ENCODE results near the gene ZFP91.

The ZFP91 gene

GRCh38 chr11:58652726-58653280 is 73.9 kb downstream of the ZFP91 start:
- no peak for TF ChIP-seq CTCF (conservative IDR thresholded peaks at IDR 0.05)
- no peak overlapping the region for H3K27ac ChIP-seq

- H3K27ac ChIP-seq, result no peak overlapping the region; the same call in 1 of the 2 replicates
- TF ChIP-seq CTCF (conservative IDR thresholded peaks at IDR 0.05), result peak; percentile 96
These were observed 75.4 kb downstream of the ZFP91 start for GRCh38 chr11:58654079-58654907.

GRCh38 chr11:58654908-58655296 is 76.0 kb downstream of the ZFP91 start:
- no peak for TF ChIP-seq CTCF (conservative IDR thresholded peaks at IDR 0.05)
- H3K27ac ChIP-seq, result no peak overlapping the region

GRCh38 chr11:58656348-58656747 is 77.5 kb downstream of the ZFP91 start:
- TF ChIP-seq CTCF (conservative IDR thresholded peaks at IDR 0.05), result no peak
- H3K27ac ChIP-seq, result no peak overlapping the region

- no peak overlapping the region for H3K27ac ChIP-seq
- TF ChIP-seq CTCF (conservative IDR thresholded peaks at IDR 0.05), result no peak
These were observed 79.8 kb downstream of the ZFP91 start for GRCh38 chr11:58658623-58659022.

GRCh38 chr11:58659404-58659803 is 80.5 kb downstream of the ZFP91 start:
- TF ChIP-seq CTCF (conservative IDR thresholded peaks at IDR 0.05), result no peak
- no peak overlapping the region for H3K27ac ChIP-seq

- no peak for TF ChIP-seq CTCF (conservative IDR thresholded peaks at IDR 0.05)
- H3K27ac ChIP-seq, result no peak overlapping the region
These were observed 81.2 kb downstream of the ZFP91 start for GRCh38 chr11:58659910-58660570.
